Activated T-cell treated with anti-CD3 and anti-CD28 coated beads, Interleukin-2, amount 50 U/mL, for 72 hours (primary cell): ENCODE data around the gene PSME3. TPM values are rescaled to one million over a fixed set of nuclear protein-coding genes. Genes with fewer than 3 reads are reported as not detected.
"Not testable (repeated sequence)": the region's sequence is repeated elsewhere in the genome, so short reads cannot be mapped to it uniquely, and the experiment has no call there.

Source experiments
- ATAC-seq, 2 donors: fragments of 150-1000 bp; cut with Tn5 transposase; replicated peaks in 1 of 2; 2 replicates each; pipeline ENCODE4 v1.10.0; 2021; ENCODE audit warnings: moderate library complexity in 2 of 2, mild to moderate bottlenecking in 1 of 2
- DNase-seq, 2 donors: peaks; one replicate each; pipeline ENCODE4 v3.0.0; 2021 to 2022; ENCODE audit warnings: mixed read lengths in 1 of 2
- H3K27ac Mint-ChIP-seq: one replicate; pipeline ENCODE4 v1.8.0; 2022; ENCODE audit warnings: mild to moderate bottlenecking, moderate library complexity, mixed read lengths
- H3K27me3 Mint-ChIP-seq: one replicate; pipeline ENCODE4 v1.8.0; 2022; ENCODE audit warnings: low read depth, mixed read lengths
- H3K36me3 Mint-ChIP-seq, 2 donors: one replicate each; pipeline ENCODE4 v1.8.0; 2022; ENCODE audit warnings: mixed read lengths in 2 of 2, mild to moderate bottlenecking in 1 of 2; ENCODE audit not compliant: insufficient read depth in 2 of 2
- H3K4me1 Mint-ChIP-seq: one replicate; pipeline ENCODE4 v1.8.0; 2022; ENCODE audit warnings: low read depth, mixed read lengths
- H3K4me3 Mint-ChIP-seq, 2 donors: one replicate each; pipeline ENCODE4 v1.8.0; 2022; ENCODE audit warnings: mild to moderate bottlenecking in 2 of 2, mixed read lengths in 2 of 2, moderate library complexity in 2 of 2
- H3K9me3 Mint-ChIP-seq, 2 donors: one replicate each; pipeline ENCODE4 v1.8.0; 2022; ENCODE audit warnings: mixed read lengths in 2 of 2
- total RNA-seq, 2 donors: library from RNA; stranded (reverse); gene quantifications; one replicate each; pipeline ENCODE4 v1.2.3, GENCODE V29; 2022

The PSME3 gene
- total RNA-seq, 2 donors from 2014 or later, result 87.4 to 91.2 TPM

DNA sequence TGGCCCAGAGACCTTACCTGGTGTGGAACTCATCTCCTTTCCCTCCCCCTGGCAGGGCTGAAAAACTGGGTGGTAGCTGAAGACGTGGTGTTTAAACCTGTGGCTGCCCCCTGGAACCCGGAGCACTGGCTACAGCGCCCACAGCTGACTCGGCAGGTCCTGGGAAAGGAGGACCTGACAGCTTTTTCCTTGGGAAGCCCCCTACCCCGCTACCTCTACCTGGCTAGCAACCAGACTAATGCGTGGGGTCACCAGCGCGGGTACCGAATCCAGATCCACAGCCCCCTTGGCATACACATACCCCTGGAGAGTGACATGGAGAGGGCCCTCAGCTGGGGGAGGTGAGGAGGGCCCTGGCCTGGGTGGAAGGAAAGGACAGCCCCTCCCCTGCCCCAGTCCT lies 15.8 kb downstream of the PSME3 start:
- ATAC-seq, result no peak
- no peak for DNase-seq
- no peaks in the 10 kb centered on the region for H3K27me3 Mint-ChIP-seq
- peaks cover 1 to 3% of the 10 kb centered on the region in 2 donors for H3K36me3 Mint-ChIP-seq
- no peak overlapping the region for H3K27ac Mint-ChIP-seq
- no peak overlapping the region for H3K4me3 Mint-ChIP-seq
- peaks cover 25% of the 10 kb centered on the region for H3K4me1 Mint-ChIP-seq
- H3K9me3 Mint-ChIP-seq, result no peaks in the 10 kb centered on the region

DNA sequence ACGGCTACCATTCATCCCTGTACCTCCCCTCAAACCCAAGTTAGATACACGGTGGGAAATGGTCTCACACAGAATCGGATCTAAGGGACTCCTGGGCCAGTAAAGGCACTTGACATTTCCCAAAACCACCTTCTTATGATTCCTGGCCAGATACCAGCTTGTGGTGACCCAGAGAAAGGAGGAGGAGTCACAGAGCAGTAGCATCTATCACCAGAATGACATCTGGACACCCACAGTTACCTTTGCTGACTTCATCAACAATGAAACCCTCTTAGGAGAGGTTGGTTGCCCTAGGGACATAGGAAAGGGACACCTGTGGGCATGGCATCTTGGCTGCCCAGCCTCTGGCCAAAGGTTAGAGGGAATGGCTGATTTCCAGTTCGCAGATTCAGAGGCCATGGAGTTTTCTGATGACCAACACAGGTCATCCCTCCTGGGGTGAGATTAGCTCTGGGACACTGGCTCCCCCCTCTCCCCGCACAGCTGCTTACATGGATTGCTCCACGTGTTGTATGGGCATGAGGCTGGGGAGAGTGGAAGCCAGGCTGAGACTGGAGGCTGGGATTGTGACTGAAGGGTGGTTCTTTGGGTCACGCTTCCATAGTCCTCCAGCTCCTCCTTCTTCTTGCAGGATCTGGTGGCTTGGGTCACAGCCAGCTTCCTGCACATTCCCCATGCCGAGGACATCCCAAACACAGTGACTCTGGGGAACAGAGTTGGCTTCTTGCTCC lies 16.4 kb downstream of the PSME3 start:
- peaks cover 23% of the 10 kb centered on the region for H3K4me1 Mint-ChIP-seq
- H3K9me3 Mint-ChIP-seq, result no peaks in the 10 kb centered on the region
- H3K27me3 Mint-ChIP-seq, result no peaks in the 10 kb centered on the region
- H3K27ac Mint-ChIP-seq, result no peak overlapping the region
- H3K4me3 Mint-ChIP-seq, result no peak overlapping the region
- ATAC-seq (no peak), DNase-seq (no peak)
- peaks cover 1 to 2% of the 10 kb centered on the region in 2 donors for H3K36me3 Mint-ChIP-seq

DNA sequence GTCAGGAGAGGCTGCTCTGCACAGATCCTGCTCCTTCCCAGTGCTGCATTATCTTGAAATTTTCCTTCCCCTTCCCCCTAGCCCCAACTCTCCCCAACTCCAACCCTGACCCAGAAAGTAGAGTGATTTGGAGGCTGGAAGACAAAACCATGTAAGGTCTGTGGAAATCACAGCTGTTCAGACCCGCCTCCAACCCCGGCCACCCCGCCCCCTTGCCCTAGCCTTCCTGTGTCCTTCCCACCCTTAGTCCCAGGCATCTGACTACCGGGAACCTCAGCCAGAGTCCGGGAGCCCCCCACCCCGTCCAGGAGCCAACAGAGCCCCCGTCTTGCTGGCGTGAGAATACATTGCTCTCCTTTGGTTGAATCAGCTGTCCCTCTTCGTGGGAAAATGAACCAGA lies 17.8 kb downstream of the PSME3 start, which contains the start of gene AOC3:
AOC3 (plus strand) TSS at position 246 of the 400 bp plus-strand sequence; CDS start at position 391, 145 bp downstream.
- H3K27ac Mint-ChIP-seq, result no peak within 1 kb of the TSS
- no peak within 1 kb of the TSS for H3K4me3 Mint-ChIP-seq
- peaks cover 14% of the 10 kb centered on the region for H3K4me1 Mint-ChIP-seq
- DNase-seq (no peak), ATAC-seq (no peak)
- no peaks in the 10 kb centered on the region for H3K36me3 Mint-ChIP-seq
- H3K9me3 Mint-ChIP-seq, result no peaks in the 10 kb centered on the region
- no peaks in the 10 kb centered on the region for H3K27me3 Mint-ChIP-seq

DNA sequence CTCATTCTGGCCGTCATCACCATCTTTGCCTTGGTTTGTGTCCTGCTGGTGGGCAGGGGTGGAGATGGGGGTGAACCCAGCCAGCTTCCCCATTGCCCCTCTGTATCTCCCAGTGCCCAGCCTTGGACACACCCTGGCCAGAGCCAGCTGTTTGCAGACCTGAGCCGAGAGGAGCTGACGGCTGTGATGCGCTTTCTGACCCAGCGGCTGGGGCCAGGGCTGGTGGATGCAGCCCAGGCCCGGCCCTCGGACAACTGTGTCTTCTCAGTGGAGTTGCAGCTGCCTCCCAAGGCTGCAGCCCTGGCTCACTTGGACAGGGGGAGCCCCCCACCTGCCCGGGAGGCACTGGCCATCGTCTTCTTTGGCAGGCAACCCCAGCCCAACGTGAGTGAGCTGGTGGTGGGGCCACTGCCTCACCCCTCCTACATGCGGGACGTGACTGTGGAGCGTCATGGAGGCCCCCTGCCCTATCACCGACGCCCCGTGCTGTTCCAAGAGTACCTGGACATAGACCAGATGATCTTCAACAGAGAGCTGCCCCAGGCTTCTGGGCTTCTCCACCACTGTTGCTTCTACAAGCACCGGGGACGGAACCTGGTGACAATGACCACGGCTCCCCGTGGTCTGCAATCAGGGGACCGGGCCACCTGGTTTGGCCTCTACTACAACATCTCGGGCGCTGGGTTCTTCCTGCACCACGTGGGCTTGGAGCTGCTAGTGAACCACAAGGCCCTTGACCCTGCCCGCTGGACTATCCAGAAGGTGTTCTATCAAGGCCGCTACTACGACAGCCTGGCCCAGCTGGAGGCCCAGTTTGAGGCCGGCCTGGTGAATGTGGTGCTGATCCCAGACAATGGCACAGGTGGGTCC lies 18.4 kb downstream of the PSME3 start:
- not testable (repeated sequence) for ATAC-seq, H3K36me3 Mint-ChIP-seq, H3K4me1 Mint-ChIP-seq, DNase-seq, H3K4me3 Mint-ChIP-seq, H3K27me3 Mint-ChIP-seq, H3K9me3 Mint-ChIP-seq, H3K27ac Mint-ChIP-seq

DNA sequence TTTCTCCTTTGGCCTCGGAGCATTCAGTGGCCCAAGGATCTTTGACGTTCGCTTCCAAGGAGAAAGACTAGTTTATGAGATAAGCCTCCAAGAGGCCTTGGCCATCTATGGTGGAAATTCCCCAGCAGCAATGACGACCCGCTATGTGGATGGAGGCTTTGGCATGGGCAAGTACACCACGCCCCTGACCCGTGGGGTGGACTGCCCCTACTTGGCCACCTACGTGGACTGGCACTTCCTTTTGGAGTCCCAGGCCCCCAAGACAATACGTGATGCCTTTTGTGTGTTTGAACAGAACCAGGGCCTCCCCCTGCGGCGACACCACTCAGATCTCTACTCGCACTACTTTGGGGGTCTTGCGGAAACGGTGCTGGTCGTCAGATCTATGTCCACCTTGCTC lies 19.2 kb downstream of the PSME3 start:
- Mint-ChIP-seq H3K4me3 (no peak overlapping the region), H3K36me3 (no peaks in the 10 kb centered on the region), H3K9me3 (no peaks in the 10 kb centered on the region), H3K27ac (no peak overlapping the region), H3K27me3 (no peaks in the 10 kb centered on the region), H3K4me1 (no peaks in the 10 kb centered on the region)
- DNase-seq (no peak), ATAC-seq (no peak)

DNA sequence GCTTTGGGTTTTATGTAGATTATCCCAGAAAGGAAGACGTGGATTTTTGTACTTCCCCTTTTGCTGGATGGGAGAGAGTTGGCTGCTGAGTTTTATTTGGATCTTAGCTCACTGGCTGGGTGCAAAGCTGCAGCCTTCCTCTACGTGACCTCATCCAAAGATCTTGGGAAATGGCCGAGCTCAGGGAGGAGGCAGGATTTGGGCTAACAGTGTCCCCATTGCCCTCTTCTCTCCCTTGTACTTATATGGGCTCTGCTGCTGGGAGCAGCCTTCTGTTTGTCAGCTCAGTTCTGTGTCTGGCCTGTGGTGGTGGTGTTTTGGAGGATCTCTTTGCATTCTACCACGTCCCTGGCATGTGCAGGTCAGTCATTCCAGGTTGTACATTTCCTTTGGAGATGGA lies 19.8 kb downstream of the PSME3 start:
- ATAC-seq, result no peak
- Mint-ChIP-seq H3K4me3 (no peak overlapping the region), H3K9me3 (no peaks in the 10 kb centered on the region), H3K36me3 (no peaks in the 10 kb centered on the region), H3K27ac (no peak overlapping the region), H3K27me3 (no peaks in the 10 kb centered on the region), H3K4me1 (no peaks in the 10 kb centered on the region)
- no peak for DNase-seq

DNA sequence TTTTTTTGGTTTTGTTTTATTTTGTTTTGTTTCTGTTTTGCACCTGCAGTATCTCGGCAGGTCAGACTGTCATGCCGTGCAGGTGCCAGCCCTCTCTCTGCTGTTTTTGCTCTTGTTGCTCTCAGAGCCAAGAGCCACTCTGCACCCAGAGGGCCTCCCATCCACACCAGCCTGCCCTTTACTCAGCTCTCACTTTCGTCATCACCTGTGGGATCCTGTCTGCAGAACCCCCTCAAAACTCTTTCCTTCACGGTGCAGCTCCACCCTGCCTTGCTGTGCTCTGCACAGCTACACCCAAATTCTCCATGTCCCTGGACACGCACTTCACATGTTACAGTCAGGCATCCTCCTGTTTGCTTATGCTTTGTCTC lies 20.4 kb downstream of the PSME3 start:
- Mint-ChIP-seq H3K9me3 (no peaks in the 10 kb centered on the region), H3K27me3 (no peaks in the 10 kb centered on the region), H3K4me1 (no peaks in the 10 kb centered on the region), H3K36me3 (no peaks in the 10 kb centered on the region), H3K4me3 (no peak overlapping the region), H3K27ac (no peak overlapping the region)
- no peak for DNase-seq
- ATAC-seq, result no peak

DNA sequence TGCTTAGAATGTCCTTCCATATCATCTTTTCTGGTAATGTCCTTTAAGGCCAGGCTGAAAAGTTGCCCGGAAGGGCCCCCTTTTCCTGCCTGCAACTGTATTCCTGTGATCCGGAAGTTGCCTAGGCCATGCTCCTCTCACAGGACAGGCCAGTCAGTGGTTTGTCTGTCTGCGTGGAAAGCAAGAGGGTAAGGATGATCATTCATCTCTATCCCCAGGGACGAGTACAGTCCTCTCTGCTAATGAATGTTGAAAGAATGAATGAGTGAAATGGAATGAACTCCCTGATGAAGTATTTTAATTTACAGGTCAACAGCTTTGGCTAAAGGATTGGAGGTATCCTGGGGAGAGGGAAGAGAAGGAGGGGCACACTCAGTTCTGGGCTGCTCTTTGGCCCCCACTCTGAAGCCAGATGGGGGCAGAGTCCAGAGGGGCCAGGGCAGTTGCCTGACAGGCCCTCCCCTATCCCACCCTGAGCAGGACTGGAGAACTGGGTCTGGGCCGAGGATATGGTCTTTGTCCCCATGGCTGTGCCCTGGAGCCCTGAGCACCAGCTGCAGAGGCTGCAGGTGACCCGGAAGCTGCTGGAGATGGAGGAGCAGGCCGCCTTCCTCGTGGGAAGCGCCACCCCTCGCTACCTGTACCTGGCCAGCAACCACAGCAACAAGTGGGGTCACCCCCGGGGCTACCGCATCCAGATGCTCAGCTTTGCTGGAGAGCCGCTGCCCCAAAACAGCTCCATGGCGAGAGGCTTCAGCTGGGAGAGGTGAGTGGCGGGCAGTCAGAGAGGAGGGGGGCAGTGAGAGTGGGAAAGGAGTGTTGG lies 21.0 kb downstream of the PSME3 start:
- no peak overlapping the region for H3K4me3 Mint-ChIP-seq
- no peaks in the 10 kb centered on the region for H3K4me1 Mint-ChIP-seq
- no peaks in the 10 kb centered on the region for H3K27me3 Mint-ChIP-seq
- DNase-seq (no peak), ATAC-seq (no peak)
- H3K36me3 Mint-ChIP-seq, result no peaks in the 10 kb centered on the region
- no peak overlapping the region for H3K27ac Mint-ChIP-seq
- no peaks in the 10 kb centered on the region for H3K9me3 Mint-ChIP-seq

DNA sequence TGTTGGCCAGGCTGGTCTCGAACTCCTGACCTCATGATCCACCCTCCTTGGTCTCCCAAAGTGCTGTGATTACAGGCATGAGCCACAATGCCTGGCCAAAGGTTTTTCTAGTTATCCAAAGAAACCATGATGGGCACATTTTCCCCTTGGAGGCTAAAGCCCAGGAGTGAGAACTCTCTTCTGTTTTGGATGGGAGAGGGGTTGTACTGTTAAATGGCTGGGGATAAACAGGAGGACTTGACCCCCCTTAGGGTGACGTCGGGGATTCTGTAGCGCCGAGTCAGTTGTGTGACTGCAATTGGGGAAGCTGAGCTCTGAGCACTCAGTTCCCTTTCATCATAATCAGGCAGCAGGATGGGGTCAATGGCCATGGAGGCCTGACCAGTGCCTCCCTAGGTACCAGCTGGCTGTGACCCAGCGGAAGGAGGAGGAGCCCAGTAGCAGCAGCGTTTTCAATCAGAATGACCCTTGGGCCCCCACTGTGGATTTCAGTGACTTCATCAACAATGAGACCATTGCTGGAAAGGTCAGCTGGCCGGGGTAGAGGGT lies 21.9 kb downstream of the PSME3 start:
- DNase-seq, result no peak
- no peaks in the 10 kb centered on the region for H3K27me3 Mint-ChIP-seq
- H3K9me3 Mint-ChIP-seq, result no peaks in the 10 kb centered on the region
- H3K4me1 Mint-ChIP-seq, result no peaks in the 10 kb centered on the region
- H3K4me3 Mint-ChIP-seq, result no peak overlapping the region
- ATAC-seq, result no peak
- H3K27ac Mint-ChIP-seq, result no peak overlapping the region
- H3K36me3 Mint-ChIP-seq, result no peaks in the 10 kb centered on the region

DNA sequence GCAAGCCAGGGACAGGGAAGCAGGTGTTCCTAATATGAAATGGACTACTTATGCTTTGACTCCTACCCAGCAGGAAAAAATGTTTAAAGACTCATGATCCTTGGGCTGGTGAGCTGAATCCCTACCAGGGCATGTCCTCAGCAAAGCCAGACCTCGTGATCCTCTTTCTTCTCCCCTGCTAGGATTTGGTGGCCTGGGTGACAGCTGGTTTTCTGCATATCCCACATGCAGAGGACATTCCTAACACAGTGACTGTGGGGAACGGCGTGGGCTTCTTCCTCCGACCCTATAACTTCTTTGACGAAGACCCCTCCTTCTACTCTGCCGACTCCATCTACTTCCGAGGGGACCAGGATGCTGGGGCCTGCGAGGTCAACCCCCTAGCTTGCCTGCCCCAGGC lies 22.9 kb downstream of the PSME3 start:
- not testable (repeated sequence) for H3K27me3 Mint-ChIP-seq, DNase-seq, H3K36me3 Mint-ChIP-seq, H3K9me3 Mint-ChIP-seq, H3K4me1 Mint-ChIP-seq, H3K4me3 Mint-ChIP-seq, H3K27ac Mint-ChIP-seq, ATAC-seq

DNA sequence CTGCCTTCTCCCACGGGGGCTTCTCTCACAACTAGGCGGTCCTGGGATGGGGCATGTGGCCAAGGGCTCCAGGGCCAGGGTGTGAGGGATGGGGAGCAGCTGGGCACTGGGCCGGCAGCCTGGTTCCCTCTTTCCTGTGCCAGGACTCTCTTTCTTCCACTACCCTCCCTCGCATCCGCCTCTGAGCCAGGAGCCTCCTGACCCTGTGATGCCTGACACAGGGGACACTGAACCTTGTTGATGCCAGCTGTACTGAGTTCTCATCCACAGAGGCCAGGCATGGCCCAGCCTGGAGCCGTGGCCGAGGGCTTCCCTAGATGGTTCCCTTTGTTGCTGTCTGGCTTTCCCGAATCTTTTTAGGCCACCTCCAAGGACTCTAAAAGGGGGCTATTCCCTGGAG lies 23.3 kb downstream of the PSME3 start:
- H3K27ac Mint-ChIP-seq, H3K4me3 Mint-ChIP-seq, DNase-seq, H3K9me3 Mint-ChIP-seq, H3K27me3 Mint-ChIP-seq, ATAC-seq, H3K36me3 Mint-ChIP-seq, H3K4me1 Mint-ChIP-seq: not testable (repeated sequence)

DNA sequence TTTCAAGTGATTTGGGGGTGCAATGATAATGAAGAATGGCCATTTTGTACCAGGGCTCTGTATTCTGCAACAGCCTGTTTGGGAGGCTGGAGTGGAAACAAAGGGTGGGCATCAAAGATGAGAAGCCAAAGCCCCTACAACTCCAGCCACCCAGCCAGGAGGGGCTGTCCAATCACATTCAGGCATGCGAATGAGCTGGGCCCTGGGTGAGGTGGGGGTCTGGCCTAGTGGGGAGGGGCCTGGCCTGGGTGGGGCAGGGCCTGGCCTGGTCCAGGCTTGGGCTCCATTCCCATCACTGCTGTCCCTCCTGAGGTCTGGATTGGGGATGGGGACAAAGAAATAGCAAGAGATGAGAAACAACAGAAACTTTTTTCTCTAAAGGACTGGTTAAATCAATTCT lies 24.2 kb downstream of the PSME3 start:
- Mint-ChIP-seq H3K9me3 (no peaks in the 10 kb centered on the region), H3K36me3 (no peaks in the 10 kb centered on the region), H3K27ac (no peak overlapping the region), H3K4me1 (no peaks in the 10 kb centered on the region), H3K4me3 (no peak overlapping the region), H3K27me3 (no peaks in the 10 kb centered on the region)
- ATAC-seq (no peak), DNase-seq (no peak)

DNA sequence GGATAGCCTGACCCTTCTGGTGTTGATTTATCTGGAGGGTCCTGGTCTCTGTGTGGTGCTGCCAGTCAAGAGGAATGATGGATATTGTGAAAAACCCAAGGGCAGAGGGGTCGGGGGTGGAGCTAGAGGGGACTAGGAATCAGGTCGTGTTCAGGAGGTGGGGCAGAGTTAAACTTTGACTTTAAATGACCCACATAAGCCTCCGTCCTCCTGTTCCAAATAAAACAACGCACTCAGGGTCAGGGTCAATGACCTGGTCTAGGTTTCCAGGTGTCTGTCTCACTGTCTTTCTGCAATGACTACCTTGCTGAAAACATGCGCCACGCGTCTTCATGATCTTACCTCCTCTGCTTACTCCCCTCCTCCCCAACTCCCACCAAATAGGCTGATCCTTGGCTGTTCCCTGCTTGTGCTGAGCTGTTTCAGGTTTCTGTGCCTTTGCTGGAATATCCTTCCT lies 32.5 kb downstream of the PSME3 start:
- Mint-ChIP-seq H3K9me3 (no peaks in the 10 kb centered on the region), H3K27ac (no peak overlapping the region), H3K4me3 (no peak overlapping the region), H3K4me1 (no peaks in the 10 kb centered on the region), H3K36me3 (no peaks in the 10 kb centered on the region), H3K27me3 (peaks cover 18% of the 10 kb centered on the region)
- ATAC-seq, result no peak
- DNase-seq, result no peak
